Suppressor macrophage treated with lipopolysaccharide for 1 hour (primary cell): ENCODE measurements around the gene PAPSS2.
"Not testable (repeated sequence)": the region's sequence is repeated elsewhere in the genome, so short reads cannot be mapped to it uniquely, and the experiment has no call there.

Experiments used
- DNase-seq, 3 donors: peaks; one replicate each; pipeline ENCODE4 v3.0.0-alpha.2; 2020 to 2022

PAPSS2 gene

GRCh38 chr10:87712913-87713616 lies 53.4 kb downstream of the PAPSS2 start:
- no peak for DNase-seq

GRCh38 chr10:87713707-87714106 lies 54.0 kb downstream of the PAPSS2 start:
- no peak for DNase-seq

GRCh38 chr10:87715552-87716347 lies 56.1 kb downstream of the PAPSS2 start:
- DNase-seq = peak in 2 of 3 donors; percentile 10 to 26

- no peak for DNase-seq
Measured at GRCh38 chr10:87716348-87716670, 56.6 kb downstream of the PAPSS2 start.

- DNase-seq = no peak
Measured at GRCh38 chr10:87720665-87721064, 61.0 kb downstream of the PAPSS2 start.

GRCh38 chr10:87721781-87722180 lies 62.1 kb downstream of the PAPSS2 start:
- no peak for DNase-seq

- no peak for DNase-seq
Measured at GRCh38 chr10:87722716-87723115, 63.0 kb downstream of the PAPSS2 start.

GRCh38 chr10:87723500-87723899 lies 63.8 kb downstream of the PAPSS2 start:
- no peak for DNase-seq

- DNase-seq = no peak
Measured at GRCh38 chr10:87724789-87725188, 65.1 kb downstream of the PAPSS2 start.

- no peak for DNase-seq
Measured at GRCh38 chr10:87729940-87730339, 70.3 kb downstream of the PAPSS2 start.

- no peak for DNase-seq
Measured at GRCh38 chr10:87733081-87733480, 73.4 kb downstream of the PAPSS2 start.

- peak; percentile 41 to 54 (median 50) for DNase-seq
Measured at GRCh38 chr10:87734987-87735827, 75.5 kb downstream of the PAPSS2 start.

GRCh38 chr10:87738253-87738652 lies 78.6 kb downstream of the PAPSS2 start:
- DNase-seq = not testable (repeated sequence)

GRCh38 chr10:87739703-87740102 lies 80.0 kb downstream of the PAPSS2 start:
- no peak for DNase-seq

- DNase-seq = peak; percentile 49 to 92 (median 89)
Measured at GRCh38 chr10:87740254-87740655, 80.6 kb downstream of the PAPSS2 start.

GRCh38 chr10:87742992-87743610 lies 83.4 kb downstream of the PAPSS2 start:
- DNase-seq = peak; percentile 55 to 59 (median 55)

GRCh38 chr10:87744606-87745005 lies 84.9 kb downstream of the PAPSS2 start:
- DNase-seq = no peak

- no peak for DNase-seq
Measured at GRCh38 chr10:87746911-87747310, 87.2 kb downstream of the PAPSS2 start.

- DNase-seq = not testable (repeated sequence)
Measured at GRCh38 chr10:87748244-87748643, 88.6 kb downstream of the PAPSS2 start.

GRCh38 chr10:87750001-87750671 lies 90.5 kb downstream of the PAPSS2 start:
- DNase-seq = no peak

GRCh38 chr10:87750817-87751216 lies 91.1 kb downstream of the PAPSS2 start:
- no peak for DNase-seq

- no peak for DNase-seq
Measured at GRCh38 chr10:87751274-87751673, 91.6 kb downstream of the PAPSS2 start.
